ENCODE measurements around the gene CMTM4.

Gene CMTM4

GRCh38 chr16:66649167-66649566, 47.4 kb downstream of the CMTM4 start:
- H3K36me3 ChIP-seq (replicated peaks): no peaks in the 10 kb centered on the region
- TF ChIP-seq CTCF (IDR thresholded peaks at IDR 0.05; ENCODE audit: low read depth, low read length, missing control alignments): no peak
- in situ Hi-C loops (cut with HindIII; ENCODE audit: low pct_ligation_motif_present, low sequenced_read_pairs): no loop called here
- no peak overlapping the region for H3K4me3 ChIP-seq (ENCODE audit: low read depth, low read length)
- no peaks in the 10 kb centered on the region for H3K27me3 ChIP-seq (replicated peaks)
- no peak for DNase-seq
- no peak overlapping the region for H3K27ac ChIP-seq

- DNase-seq: no peak
- no peaks in the 10 kb centered on the region for H3K36me3 ChIP-seq (replicated peaks)
- TF ChIP-seq CTCF (IDR thresholded peaks at IDR 0.05; ENCODE audit: low read depth, low read length, missing control alignments): no peak
- no peaks in the 10 kb centered on the region for H3K27me3 ChIP-seq (replicated peaks)
- no peak overlapping the region for H3K4me3 ChIP-seq (ENCODE audit: low read depth, low read length)
- in situ Hi-C loops (cut with HindIII; ENCODE audit: low pct_ligation_motif_present, low sequenced_read_pairs): no loop called here
- H3K27ac ChIP-seq: no peak overlapping the region
These were observed 48.7 kb downstream of the CMTM4 start for GRCh38 chr16:66647866-66648265.

GRCh38 chr16:66641387-66641786, 55.2 kb downstream of the CMTM4 start:
- no peak overlapping the region for H3K4me3 ChIP-seq (ENCODE audit: low read depth, low read length)
- H3K27ac ChIP-seq: no peak overlapping the region
- H3K27me3 ChIP-seq (replicated peaks): no peaks in the 10 kb centered on the region
- no peaks in the 10 kb centered on the region for H3K36me3 ChIP-seq (replicated peaks)
- TF ChIP-seq CTCF (IDR thresholded peaks at IDR 0.05; ENCODE audit: low read depth, low read length, missing control alignments): no peak
- DNase-seq: no peak
- in situ Hi-C loops (cut with HindIII; ENCODE audit: low pct_ligation_motif_present, low sequenced_read_pairs): no loop called here

GRCh38 chr16:66640724-66641314, 55.7 kb downstream of the CMTM4 start:
- no peaks in the 10 kb centered on the region for H3K27me3 ChIP-seq (replicated peaks)
- H3K4me3 ChIP-seq (ENCODE audit: low read depth, low read length): no peak overlapping the region
- DNase-seq: no peak
- H3K36me3 ChIP-seq (replicated peaks): no peaks in the 10 kb centered on the region
- no peak overlapping the region for H3K27ac ChIP-seq
- TF ChIP-seq CTCF (IDR thresholded peaks at IDR 0.05; ENCODE audit: low read depth, low read length, missing control alignments): no peak
- in situ Hi-C loops (cut with HindIII; ENCODE audit: low pct_ligation_motif_present, low sequenced_read_pairs): no loop called here

- in situ Hi-C loops (cut with HindIII; ENCODE audit: low pct_ligation_motif_present, low sequenced_read_pairs): no loop called here
- no peak for TF ChIP-seq CTCF (IDR thresholded peaks at IDR 0.05; ENCODE audit: low read depth, low read length, missing control alignments)
- no peaks in the 10 kb centered on the region for H3K36me3 ChIP-seq (replicated peaks)
- no peak overlapping the region for H3K4me3 ChIP-seq (ENCODE audit: low read depth, low read length)
- DNase-seq: no peak
- no peak overlapping the region for H3K27ac ChIP-seq
- no peaks in the 10 kb centered on the region for H3K27me3 ChIP-seq (replicated peaks)
These were observed 57.3 kb downstream of the CMTM4 start for GRCh38 chr16:66639091-66639885.

Data from brain microvascular endothelial cell (primary cell).